Fibroblast of skin of scalp (primary cell): Measurements from ENCODE around the gene RHBDD2.

ENCODE experiments used
- DNase-seq: peaks from one replicate; pipeline ENCODE4 v3.0.0-alpha.2; 2013

RHBDD2 gene

GRCh38 chr7:75920431-75921161 is 41.8 kb downstream of the RHBDD2 start:
- DNase-seq = no peak

GRCh38 chr7:75921479-75921878 is 42.6 kb downstream of the RHBDD2 start:
- DNase-seq = no peak

GRCh38 chr7:75922966-75923603 is 44.3 kb downstream of the RHBDD2 start:
- DNase-seq = no peak

- DNase-seq = no peak
Observed at GRCh38 chr7:75924256-75924655, 45.4 kb downstream of the RHBDD2 start.

GRCh38 chr7:75924889-75925288 is 46.1 kb downstream of the RHBDD2 start:
- no peak for DNase-seq

- no peak for DNase-seq
Observed at GRCh38 chr7:75925717-75926435, 47.0 kb downstream of the RHBDD2 start.

- DNase-seq = no peak
Observed at GRCh38 chr7:75928568-75928914, 49.7 kb downstream of the RHBDD2 start.

GRCh38 chr7:75931680-75932079 is 52.8 kb downstream of the RHBDD2 start:
- DNase-seq = no peak

GRCh38 chr7:75937958-75938786 is 59.3 kb downstream of the RHBDD2 start:
- peak; percentile 92 for DNase-seq
